ENCODE results near the gene IL1RAPL1. TPM values are rescaled to one million over a fixed set of nuclear protein-coding genes. Genes with fewer than 3 reads are reported as not detected.

IL1RAPL1 gene
- total and polyA plus RNA-seq, 2 experiments from 2014 or later: 0.18 to 0.49 TPM

GRCh38 chrX:29992083-29992482, 1404.8 kb downstream of the IL1RAPL1 start (continued):
- no peak for TF ChIP-seq EZH2phosphoT487 (IDR thresholded peaks at IDR 0.05; ENCODE audit: unreplicated experiment)
- no peak for TF ChIP-seq REST (IDR thresholded peaks at IDR 0.05; ENCODE audit: unreplicated experiment)
- TF ChIP-seq JUNB (IDR thresholded peaks at IDR 0.05; ENCODE audit: unreplicated experiment): no peak

- ATAC-seq: no peak
- Histone ChIP-seq H3K4me1 (ENCODE audit: insufficient read depth) (no peaks in the 10 kb centered on the region), H4K20me1 (replicated peaks; ENCODE audit: insufficient read depth) (no peaks in the 10 kb centered on the region), H2AFZ (no peak overlapping the region), H3K27ac (ENCODE audit: low read depth) (no peak overlapping the region), H3K36me3 (ENCODE audit: insufficient read depth) (no peaks in the 10 kb centered on the region), H3K4me2 (no peak overlapping the region), H3K9me2 (ENCODE audit: insufficient read depth) (no peaks in the 10 kb centered on the region), H3K27me3 (ENCODE audit: insufficient read depth) (no peaks in the 10 kb centered on the region), H3K79me2 (replicated peaks; ENCODE audit: insufficient read depth) (no peaks in the 10 kb centered on the region), H3K4me3 (no peak overlapping the region), H3F3A (replicated peaks; ENCODE audit: low read depth) (no peaks in the 10 kb centered on the region)
- Mint-ChIP-seq H3K27ac (no peak overlapping the region), H3K9me3 (no peaks in the 10 kb centered on the region; the same call in 2 of the 3 replicates), H3K4me3 (no peak overlapping the region), H3K4me1 (peaks cover 12% of the 10 kb centered on the region), H3K36me3 (ENCODE audit: low read depth) (no peaks in the 10 kb centered on the region), H3K27me3 (ENCODE audit: insufficient read depth, low read depth, poor library complexity) (no peaks in the 10 kb centered on the region)
- DNase-seq (ENCODE audit: low spot score): no peak
- TF ChIP-seq STAT1 (IDR thresholded peaks at IDR 0.05; ENCODE audit: unreplicated experiment) (no peak), JUNB (IDR thresholded peaks at IDR 0.05; ENCODE audit: unreplicated experiment) (no peak)
Measured at GRCh38 chrX:30005813-30006212, 1418.6 kb downstream of the IL1RAPL1 start.

Small RNAs within 50 kb of the gene (microRNA-seq; reads per million reads assigned to microRNA genes)
- not detected for gene MIR4666B

Small RNAs within 50 kb of the gene (small RNA-seq; reads per million reads assigned to genes)
- gene MIR4666B (ENCODE audit: low replicate concordance): not detected
- 0.95 reads per million, percentile 59 among the genes with 10 or more reads in this experiment for gene RF00284 (ENCODE audit: low replicate concordance)
- gene RNA5SP500 (ENCODE audit: low replicate concordance): 2.7 reads per million, percentile 86 among the genes with 10 or more reads in this experiment

Measured in GM23338 (cell line).